Left ventricle myocardium inferior (tissue), 1 donor: Measurements from ENCODE around the gene CLCNKB. TPM values are rescaled to one million over a fixed set of nuclear protein-coding genes. Genes with fewer than 3 reads are reported as not detected.

Source experiments
- DNase-seq: peaks from one replicate; pipeline ENCODE4 v3.0.0-alpha.2; 2020
- H3K27ac ChIP-seq: fragments of 200-600 bp; replicated peaks from 2 replicates; pipeline ENCODE4 v1.8.0; 2021
- H3K27me3 ChIP-seq: fragments of 200-600 bp; 2 replicates; pipeline ENCODE4 v1.8.0; 2021; ENCODE audit warnings: low read depth
- H3K36me3 ChIP-seq: fragments of 200-600 bp; 2 replicates; pipeline ENCODE4 v1.8.0; 2021
- H3K4me1 ChIP-seq: fragments of 200-600 bp; 2 replicates; pipeline ENCODE4 v1.8.0; 2021
- H3K4me3 ChIP-seq: fragments of 200-600 bp; 2 replicates; pipeline ENCODE4 v1.8.0; 2021; ENCODE audit warnings: mild to moderate bottlenecking, moderate library complexity
- H3K9me3 ChIP-seq: fragments of 200-600 bp; replicated peaks from 2 replicates; pipeline ENCODE4 v1.8.0; 2021
- intact Hi-C: fragments of 100-400 bp; cut with micrococcal nuclease; formaldehyde crosslinking; loops from one replicate; pipeline ENCODE4 v1.11.0; 2022
- total RNA-seq: library from RNA; stranded (reverse); fragmentation: NEBNext Ultra II Directional; extraction: Animal tissue kit (Norgen Biotek cat#: 25700); gene quantifications from one replicate; pipeline ENCODE4 v1.2.1, GENCODE V29; 2021
- TF ChIP-seq, protein P1 (sequence below): fragments of 200-600 bp; IDR thresholded peaks from 2 replicates; pipeline ENCODE4 v1.8.0; 2021; ENCODE audit warnings: antibody characterized with exemption, mild to moderate bottlenecking, borderline replicate concordance
- donor health status: DM: no; HTN: yes; CAD: no; lungs with severe emphysema.

Gene CLCNKB
- total RNA-seq, 1 donor from 2014 or later, result 1.3 TPM

DNA sequence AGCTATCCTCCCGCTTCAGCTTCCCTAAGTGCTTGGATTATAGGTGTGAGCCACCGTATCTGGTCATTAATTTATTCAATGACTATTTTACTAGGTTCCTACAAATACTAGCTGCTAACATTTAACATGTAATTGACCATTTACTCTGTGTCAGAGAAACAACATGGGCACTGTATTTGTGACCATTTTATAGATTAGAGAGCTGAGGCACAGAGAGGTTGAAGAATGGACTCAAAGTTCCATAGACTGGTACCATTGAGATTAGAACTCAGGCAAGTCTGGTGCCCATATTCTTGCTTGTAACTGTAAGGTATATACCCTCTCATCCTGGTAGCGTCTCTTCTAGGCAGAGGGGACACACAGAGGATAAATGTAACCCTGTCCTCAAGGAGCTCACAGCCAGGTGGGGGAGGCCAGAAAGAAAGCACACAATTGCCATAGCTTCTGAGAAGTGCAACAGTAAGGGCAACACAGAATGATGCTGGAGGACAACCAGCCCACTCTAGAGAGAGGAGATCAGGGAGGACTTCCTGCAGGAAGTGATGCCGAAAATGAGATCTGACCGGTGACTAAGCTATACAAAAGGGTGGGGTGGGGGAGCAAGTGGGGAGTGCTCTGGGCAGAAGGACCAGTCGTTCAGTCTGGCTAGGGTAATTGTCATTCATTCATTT, 35.8 kb upstream of the CLCNKB start:
- intact Hi-C loops, result loop anchor here (5.0 kb wide), 1 partner anchor 44 kb away; no protein-coding TSS in a partner anchor
- Histone ChIP-seq H3K4me1 (peaks cover 9% of the 10 kb centered on the region), H3K9me3 (no peaks in the 10 kb centered on the region), H3K27me3 (no peaks in the 10 kb centered on the region), H3K4me3 (no peak overlapping the region), H3K36me3 (no peaks in the 10 kb centered on the region), H3K27ac (no peak overlapping the region)
- TF ChIP-seq, protein P1, sequence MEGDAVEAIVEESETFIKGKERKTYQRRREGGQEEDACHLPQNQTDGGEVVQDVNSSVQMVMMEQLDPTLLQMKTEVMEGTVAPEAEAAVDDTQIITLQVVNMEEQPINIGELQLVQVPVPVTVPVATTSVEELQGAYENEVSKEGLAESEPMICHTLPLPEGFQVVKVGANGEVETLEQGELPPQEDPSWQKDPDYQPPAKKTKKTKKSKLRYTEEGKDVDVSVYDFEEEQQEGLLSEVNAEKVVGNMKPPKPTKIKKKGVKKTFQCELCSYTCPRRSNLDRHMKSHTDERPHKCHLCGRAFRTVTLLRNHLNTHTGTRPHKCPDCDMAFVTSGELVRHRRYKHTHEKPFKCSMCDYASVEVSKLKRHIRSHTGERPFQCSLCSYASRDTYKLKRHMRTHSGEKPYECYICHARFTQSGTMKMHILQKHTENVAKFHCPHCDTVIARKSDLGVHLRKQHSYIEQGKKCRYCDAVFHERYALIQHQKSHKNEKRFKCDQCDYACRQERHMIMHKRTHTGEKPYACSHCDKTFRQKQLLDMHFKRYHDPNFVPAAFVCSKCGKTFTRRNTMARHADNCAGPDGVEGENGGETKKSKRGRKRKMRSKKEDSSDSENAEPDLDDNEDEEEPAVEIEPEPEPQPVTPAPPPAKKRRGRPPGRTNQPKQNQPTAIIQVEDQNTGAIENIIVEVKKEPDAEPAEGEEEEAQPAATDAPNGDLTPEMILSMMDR, result no peak
- no peak for DNase-seq

DNA sequence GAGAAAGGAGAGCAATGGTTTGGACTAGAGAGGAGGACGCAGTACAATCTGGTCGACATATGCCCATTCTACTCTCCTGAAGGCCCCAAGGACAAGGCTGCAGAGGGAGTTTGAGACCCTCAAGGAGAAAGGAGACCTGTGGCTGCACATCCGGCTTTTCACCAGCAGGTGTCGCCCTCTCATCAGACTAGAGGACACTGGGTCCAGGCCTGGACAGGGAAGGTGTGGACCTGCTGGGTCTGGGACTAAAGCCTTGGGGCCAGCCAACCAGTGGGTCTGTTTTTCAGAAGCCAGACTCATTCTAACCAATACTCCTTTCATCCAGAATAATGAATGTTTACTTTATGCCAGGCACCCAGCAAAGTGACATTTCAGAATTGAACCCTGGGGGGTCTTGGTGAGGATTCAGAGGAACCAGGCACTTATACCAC, 34.5 kb upstream of the CLCNKB start:
- no peak overlapping the region for H3K4me3 ChIP-seq
- intact Hi-C loops, result loop anchor here (5.0 kb wide), 1 partner anchor 43 kb away; no protein-coding TSS in a partner anchor

DNA sequence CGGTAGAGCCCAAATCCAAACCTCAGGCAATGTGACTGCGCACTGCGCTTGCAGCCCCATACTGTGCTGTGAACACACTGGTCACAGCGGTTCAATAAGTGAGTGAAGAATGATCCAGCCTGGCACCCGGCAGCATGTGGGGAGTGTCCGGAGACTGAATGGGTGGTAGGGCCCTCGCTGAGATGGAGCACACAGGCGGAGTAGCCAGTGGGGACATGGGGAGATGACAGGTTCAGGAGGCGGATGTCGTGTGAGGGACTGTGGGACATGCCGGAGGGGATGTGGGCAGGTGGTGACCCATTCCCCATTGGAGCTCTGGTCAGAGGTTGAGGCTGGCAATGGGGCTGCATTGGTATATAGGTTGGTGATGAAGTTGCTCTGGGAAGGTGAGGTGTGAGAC, 33.9 kb upstream of the CLCNKB start:
- DNase-seq, result no peak
- Histone ChIP-seq H3K27ac (no peak overlapping the region), H3K4me1 (peaks cover 28% of the 10 kb centered on the region), H3K4me3 (no peak overlapping the region), H3K36me3 (no peaks in the 10 kb centered on the region), H3K9me3 (no peaks in the 10 kb centered on the region), H3K27me3 (no peaks in the 10 kb centered on the region)
- intact Hi-C loops, result loop anchor here (5.0 kb wide), 1 partner anchor 43 kb away; no protein-coding TSS in a partner anchor
- TF ChIP-seq, protein P1, result no peak

More for the DNA sequence above, 34.5 kb upstream of the CLCNKB start:
- Histone ChIP-seq H3K27me3 (no peaks in the 10 kb centered on the region), H3K27ac (no peak overlapping the region), H3K4me1 (peaks cover 21% of the 10 kb centered on the region), H3K36me3 (no peaks in the 10 kb centered on the region), H3K9me3 (no peaks in the 10 kb centered on the region)
- peak; percentile 79 for DNase-seq
- TF ChIP-seq, protein P1, result peak; percentile 97

DNA sequence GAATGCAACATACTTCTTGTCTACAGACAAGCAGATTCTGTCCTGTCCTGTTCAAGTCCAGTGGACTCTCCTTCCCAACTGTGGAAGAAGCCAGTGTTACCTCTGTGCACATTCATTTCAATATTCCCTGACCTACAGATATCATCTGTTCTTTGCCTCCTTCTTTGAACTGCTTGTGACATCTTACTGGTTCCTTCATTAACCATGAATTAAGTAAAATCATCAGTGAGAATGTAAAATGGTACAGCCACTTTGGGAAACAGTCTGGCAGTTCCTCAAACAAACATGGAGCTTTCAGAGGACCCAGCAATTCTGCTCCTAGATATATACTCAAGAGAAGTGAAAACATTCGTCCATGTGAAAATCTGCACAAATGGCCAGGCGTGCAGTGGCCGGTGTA, 32.7 kb upstream of the CLCNKB start:
- intact Hi-C loops, result no loop called here
- no peak overlapping the region for H3K27ac ChIP-seq
- H3K4me1 ChIP-seq, result peaks cover 38% of the 10 kb centered on the region
- peaks cover 2% of the 10 kb centered on the region for H3K36me3 ChIP-seq
- DNase-seq, result no peak
- no peaks in the 10 kb centered on the region for H3K9me3 ChIP-seq
- TF ChIP-seq, protein P1, result no peak
- no peak overlapping the region for H3K4me3 ChIP-seq
- H3K27me3 ChIP-seq, result no peaks in the 10 kb centered on the region

DNA sequence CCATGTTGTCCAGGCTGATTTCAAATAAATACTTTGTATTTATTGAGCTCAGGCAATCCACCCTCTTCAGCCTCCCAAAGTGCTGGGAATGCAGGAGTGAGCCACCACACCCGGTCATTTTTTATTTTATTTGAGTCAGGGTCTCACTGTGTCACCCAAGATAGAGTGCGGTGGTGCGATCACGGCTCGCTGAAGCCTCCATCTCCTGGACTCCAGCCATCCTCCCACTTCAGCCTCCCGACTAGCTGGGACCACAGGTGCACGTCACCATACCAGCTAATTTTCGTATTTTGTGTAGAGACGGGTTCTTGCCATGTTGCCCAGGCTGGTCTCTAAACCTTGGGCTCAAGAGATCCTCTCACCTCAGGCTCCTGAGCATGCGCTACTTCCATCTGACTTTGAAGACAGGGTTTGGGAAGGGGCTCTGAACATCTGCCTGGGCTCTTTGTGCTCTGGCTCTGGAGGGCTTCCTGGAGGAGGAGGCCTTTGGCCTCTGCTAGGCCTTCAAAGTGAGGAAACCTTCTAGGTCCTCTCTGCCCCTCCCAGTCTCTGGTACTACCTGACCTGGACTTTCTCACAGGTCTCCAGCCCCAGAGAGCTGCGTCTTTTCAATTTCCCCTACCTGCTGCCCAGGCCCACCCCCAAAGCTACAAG, 31.5 kb upstream of the CLCNKB start:
- Histone ChIP-seq H3K9me3 (no peaks in the 10 kb centered on the region), H3K27me3 (no peaks in the 10 kb centered on the region), H3K4me1 (peaks cover 45% of the 10 kb centered on the region), H3K36me3 (peaks cover 7% of the 10 kb centered on the region), H3K27ac (peak overlapping the region; percentile 97), H3K4me3 (peak overlapping the region; percentile 74)
- TF ChIP-seq, protein P1, result no peak
- intact Hi-C loops, result no loop called here
- no peak for DNase-seq
